ENCODE measurements around the gene OR4L1.
"Not testable (repeated sequence)": the region's sequence is repeated elsewhere in the genome, so short reads cannot be mapped to it uniquely, and the experiment has no call there.

Gene OR4L1

GRCh38 chr14:20059745-20060144 is at the start of gene OR4L1:
Gene OR4L1, plus strand, starts transcription at chr14:20060045. Its CDS starts 0 bp downstream, at chr14:20060045.
- DNase-seq = no peak

GRCh38 chr14:20019257-20019865 is 40.5 kb upstream of the OR4L1 start, which contains the start of gene OR4K14:
Gene OR4K14, minus strand, starts transcription at chr14:20019307. Its CDS starts 4,114 bp downstream, at chr14:20015193.
- no peak for DNase-seq

GRCh38 chr14:20031058-20031457 is 28.8 kb upstream of the OR4L1 start:
- no peak for DNase-seq

GRCh38 chr14:20035449-20035848 is 24.4 kb upstream of the OR4L1 start:
- DNase-seq = no peak

GRCh38 chr14:20035938-20036337 is 23.9 kb upstream of the OR4L1 start, which contains the start of gene OR4K13:
Gene OR4K13, minus strand, starts transcription at chr14:20036038. Its CDS starts 1,280 bp downstream, at chr14:20034758.
- no peak for DNase-seq

- no peak for DNase-seq
Measured at GRCh38 chr14:20044243-20044642, 15.6 kb upstream of the OR4L1 start.

- no peak for DNase-seq
Measured at GRCh38 chr14:20048202-20048601, 11.6 kb upstream of the OR4L1 start.

- DNase-seq = no peak
Measured at GRCh38 chr14:20092050-20092449, 32.2 kb downstream of the OR4L1 start.

- DNase-seq = no peak
Measured at GRCh38 chr14:20093442-20093841, 33.6 kb downstream of the OR4L1 start.

GRCh38 chr14:20098926-20099770 is 39.3 kb downstream of the OR4L1 start:
- not testable (repeated sequence) for DNase-seq

GRCh38 chr14:20110438-20110837 is 50.6 kb downstream of the OR4L1 start, which contains the start of gene OR4K17:
Gene OR4K17, plus strand, starts transcription at chr14:20110739. Its CDS starts 6,761 bp downstream, at chr14:20117500.
- DNase-seq = no peak

Data from CD4-positive, alpha-beta T cell treated with Interleukin-1 beta for 1 hour (primary cell).